Parathyroid adenoma (tissue), 2 donors: ENCODE measurements around the gene PCYOX1L.

Experiments used
- H2AFZ ChIP-seq: fragments of 300-600 bp; sonication (generic); one replicate; pipeline ENCODE4 v1.7.0; 2017; ENCODE audit warnings: antibody characterized with exemption, mild to moderate bottlenecking
- H3K27ac ChIP-seq: fragments of 300-600 bp; sonication (generic); one replicate; pipeline ENCODE4 v1.7.0; 2017
- H3K27me3 ChIP-seq: fragments of 300-600 bp; sonication (generic); one replicate; pipeline ENCODE4 v1.7.0; 2017; ENCODE audit warnings: low read length; ENCODE audit not compliant: control insufficient read depth, insufficient read depth
- H3K36me3 ChIP-seq: fragments of 300-600 bp; sonication (generic); one replicate; pipeline ENCODE4 v1.7.0; 2017; ENCODE audit warnings: low read length; ENCODE audit not compliant: control insufficient read depth, insufficient read depth
- H3K4me1 ChIP-seq: fragments of 300-600 bp; sonication (generic); one replicate; pipeline ENCODE4 v1.7.0; 2017; ENCODE audit warnings: control low read depth
- H3K4me2 ChIP-seq: fragments of 300-600 bp; sonication (generic); one replicate; pipeline ENCODE4 v1.7.0; 2017; ENCODE audit warnings: low read length
- H3K4me3 ChIP-seq: fragments of 300-600 bp; sonication (generic); one replicate; pipeline ENCODE4 v1.7.0; 2017; ENCODE audit warnings: low read depth, low read length
- H3K79me2 ChIP-seq: fragments of 300-600 bp; sonication (generic); one replicate; pipeline ENCODE4 v1.7.0; 2017; ENCODE audit warnings: control low read depth
- H3K9ac ChIP-seq: fragments of 300-600 bp; sonication (generic); one replicate; pipeline ENCODE4 v1.7.0; 2017; ENCODE audit warnings: mild to moderate bottlenecking
- H3K9me3 ChIP-seq: fragments of 300-600 bp; sonication (generic); one replicate; pipeline ENCODE4 v1.7.0; 2017; ENCODE audit warnings: low read length; ENCODE audit not compliant: control insufficient read depth
- CTCF ChIP-seq: fragments of 300-600 bp; sonication (generic); IDR thresholded peaks from one replicate; pipeline ENCODE4 v1.7.0; 2017; ENCODE audit warnings: antibody characterized with exemption, mild to moderate bottlenecking
- donor health status: primary hyperparathyroidism.

Gene PCYOX1L

GRCh38 chr5:149358294-149358651 lies 427 bp downstream of the PCYOX1L start:
- no peak for TF ChIP-seq CTCF
- H3K9ac ChIP-seq = peak overlapping the region; percentile 40
- H3K79me2 ChIP-seq = no peaks in the 10 kb centered on the region
- peak overlapping the region; percentile 41 for H3K27ac ChIP-seq
- H3K9me3 ChIP-seq = no peaks in the 10 kb centered on the region
- no peaks in the 10 kb centered on the region for H3K27me3 ChIP-seq
- peak overlapping the region; percentile 75 for H3K4me3 ChIP-seq
- H3K4me2 ChIP-seq = peak overlapping the region; percentile 84
- H3K4me1 ChIP-seq = peaks cover 9% of the 10 kb centered on the region
- no peaks in the 10 kb centered on the region for H3K36me3 ChIP-seq
- peak overlapping the region; percentile 86 for H2AFZ ChIP-seq

GRCh38 chr5:149358868-149359495 lies 1.1 kb downstream of the PCYOX1L start:
- Histone ChIP-seq H3K9me3 (no peaks in the 10 kb centered on the region), H3K4me1 (peaks cover 9% of the 10 kb centered on the region), H3K9ac (no peak overlapping the region), H3K4me3 (peak overlapping the region; percentile 75), H3K79me2 (no peaks in the 10 kb centered on the region), H3K27me3 (no peaks in the 10 kb centered on the region), H3K4me2 (peak overlapping the region; percentile 84), H3K27ac (no peak overlapping the region), H3K36me3 (no peaks in the 10 kb centered on the region), H2AFZ (no peak overlapping the region)
- no peak for TF ChIP-seq CTCF

- no peak overlapping the region for H3K4me3 ChIP-seq
- H3K9me3 ChIP-seq = no peaks in the 10 kb centered on the region
- peaks cover 9% of the 10 kb centered on the region for H3K4me1 ChIP-seq
- H3K36me3 ChIP-seq = no peaks in the 10 kb centered on the region
- H3K27me3 ChIP-seq = no peaks in the 10 kb centered on the region
- TF ChIP-seq CTCF = no peak
- H3K4me2 ChIP-seq = no peak overlapping the region
- H3K27ac ChIP-seq = no peak overlapping the region
- H2AFZ ChIP-seq = no peak overlapping the region
- H3K9ac ChIP-seq = no peak overlapping the region
- H3K79me2 ChIP-seq = no peaks in the 10 kb centered on the region
These were observed 2.4 kb downstream of the PCYOX1L start for GRCh38 chr5:149360272-149360671.

GRCh38 chr5:149362541-149362940 lies 4.7 kb downstream of the PCYOX1L start:
- Histone ChIP-seq H3K9me3 (no peaks in the 10 kb centered on the region), H2AFZ (no peak overlapping the region), H3K9ac (no peak overlapping the region), H3K79me2 (no peaks in the 10 kb centered on the region), H3K27me3 (no peaks in the 10 kb centered on the region), H3K4me3 (no peak overlapping the region), H3K27ac (no peak overlapping the region), H3K4me1 (peaks cover 4% of the 10 kb centered on the region), H3K36me3 (no peaks in the 10 kb centered on the region), H3K4me2 (no peak overlapping the region)
- TF ChIP-seq CTCF = no peak

GRCh38 chr5:149363358-149363757 lies 5.5 kb downstream of the PCYOX1L start:
- Histone ChIP-seq H3K4me3 (no peak overlapping the region), H2AFZ (no peak overlapping the region), H3K9ac (no peak overlapping the region), H3K9me3 (no peaks in the 10 kb centered on the region), H3K4me1 (peaks cover 4% of the 10 kb centered on the region), H3K79me2 (no peaks in the 10 kb centered on the region), H3K27me3 (no peaks in the 10 kb centered on the region), H3K4me2 (no peak overlapping the region), H3K36me3 (no peaks in the 10 kb centered on the region), H3K27ac (no peak overlapping the region)
- no peak for TF ChIP-seq CTCF
